Measurements from ENCODE around the gene REXO5.
"Not testable (repeated sequence)": the region's sequence is repeated elsewhere in the genome, so short reads cannot be mapped to it uniquely, and the experiment has no call there.

- TF ChIP-seq CTCF (IDR thresholded peaks at IDR 0.05; ENCODE audit: insufficient read depth, low read depth, low read length); EZH2 (IDR thresholded peaks at IDR 0.05; ENCODE audit: insufficient read depth, low read length): not testable (repeated sequence)
Observed at GRCh38 chr16:20864376-20864775, 58.0 kb downstream of the REXO5 start.
